Measurements from ENCODE around the gene DNMT1.

The DNMT1 gene

GRCh38 chr19:10110076-10110971 lies 84.4 kb downstream of the DNMT1 start:
- DNase-seq (ENCODE audit: low read depth), result no peak
- TF ChIP-seq CTCF (conservative IDR thresholded peaks at IDR 0.05; ENCODE audit: low read depth, low read length), result no peak
- no peak overlapping the region for H3K4me3 ChIP-seq (ENCODE audit: low read depth, low read length)

- TF ChIP-seq CTCF (conservative IDR thresholded peaks at IDR 0.05; ENCODE audit: low read depth, low read length), result no peak
- no peak overlapping the region for H3K4me3 ChIP-seq (ENCODE audit: low read depth, low read length)
- DNase-seq (ENCODE audit: low read depth), result no peak
Observed at GRCh38 chr19:10109528-10109927, 85.2 kb downstream of the DNMT1 start.

- TF ChIP-seq CTCF (conservative IDR thresholded peaks at IDR 0.05; ENCODE audit: low read depth, low read length), result no peak
- no peak for DNase-seq (ENCODE audit: low read depth)
- no peak overlapping the region for H3K4me3 ChIP-seq (ENCODE audit: low read depth, low read length)
Observed at GRCh38 chr19:10107817-10108367, 86.9 kb downstream of the DNMT1 start.

GRCh38 chr19:10107254-10107653 lies 87.5 kb downstream of the DNMT1 start:
- no peak for TF ChIP-seq CTCF (conservative IDR thresholded peaks at IDR 0.05; ENCODE audit: low read depth, low read length)
- DNase-seq (ENCODE audit: low read depth), result no peak
- peak overlapping the region; percentile 96 for H3K4me3 ChIP-seq (ENCODE audit: low read depth, low read length)

GRCh38 chr19:10106100-10106936 lies 88.4 kb downstream of the DNMT1 start, which contains the start of gene PPAN:
PPAN (plus strand) TSS chr19:10106362; CDS start chr19:10106395, 33 bp downstream.
- H3K4me3 ChIP-seq (ENCODE audit: low read depth, low read length), result peak within 1 kb of the TSS; percentile 96
- no peak for TF ChIP-seq CTCF (conservative IDR thresholded peaks at IDR 0.05; ENCODE audit: low read depth, low read length)
- peak; percentile 99 for DNase-seq (ENCODE audit: low read depth)

GRCh38 chr19:10105509-10106099 lies 89.1 kb downstream of the DNMT1 start:
- DNase-seq (ENCODE audit: low read depth), result no peak
- H3K4me3 ChIP-seq (ENCODE audit: low read depth, low read length), result no peak overlapping the region
- no peak for TF ChIP-seq CTCF (conservative IDR thresholded peaks at IDR 0.05; ENCODE audit: low read depth, low read length)
